HG03575 (cell line): ENCODE data around the gene LUZP2.

Experiments
- ATAC-seq: cut with Tn5 transposase; IDR thresholded peaks from one replicate; pipeline ENCODE4 v1.9.1; 2021; ENCODE audit not compliant: unreplicated experiment, insufficient number of reproducible peaks, low FRiP score; ENCODE audit errors: extremely low read depth

Gene LUZP2

GRCh38 chr11:24687531-24688147 lies 190.8 kb downstream of the LUZP2 start:
- no peak for ATAC-seq

GRCh38 chr11:24688981-24689380 lies 192.1 kb downstream of the LUZP2 start:
- no peak for ATAC-seq

GRCh38 chr11:24697522-24698111 lies 200.8 kb downstream of the LUZP2 start:
- ATAC-seq, result no peak

GRCh38 chr11:24704716-24705115 lies 207.9 kb downstream of the LUZP2 start:
- no peak for ATAC-seq

- ATAC-seq, result no peak
Measured at GRCh38 chr11:24705474-24705873, 208.6 kb downstream of the LUZP2 start.

- ATAC-seq, result no peak
Measured at GRCh38 chr11:24708616-24709015, 211.8 kb downstream of the LUZP2 start.

- ATAC-seq, result no peak
Measured at GRCh38 chr11:24709928-24710565, 213.2 kb downstream of the LUZP2 start.

- no peak for ATAC-seq
Measured at GRCh38 chr11:24714601-24715000, 217.7 kb downstream of the LUZP2 start.

GRCh38 chr11:24716403-24716802 lies 219.6 kb downstream of the LUZP2 start:
- no peak for ATAC-seq

- no peak for ATAC-seq
Measured at GRCh38 chr11:24723231-24723630, 226.4 kb downstream of the LUZP2 start.

GRCh38 chr11:24731554-24731953 lies 234.7 kb downstream of the LUZP2 start:
- ATAC-seq, result no peak

- no peak for ATAC-seq
Measured at GRCh38 chr11:24734742-24735237, 237.9 kb downstream of the LUZP2 start.

- no peak for ATAC-seq
Measured at GRCh38 chr11:24738972-24739371, 242.1 kb downstream of the LUZP2 start.

GRCh38 chr11:24739637-24740036 lies 242.8 kb downstream of the LUZP2 start:
- ATAC-seq, result no peak

GRCh38 chr11:24747275-24748251 lies 250.7 kb downstream of the LUZP2 start:
- ATAC-seq, result no peak

- ATAC-seq, result no peak
Measured at GRCh38 chr11:24748261-24748660, 251.4 kb downstream of the LUZP2 start.

- no peak for ATAC-seq
Measured at GRCh38 chr11:24754406-24754805, 257.6 kb downstream of the LUZP2 start.

- ATAC-seq, result no peak
Measured at GRCh38 chr11:24755260-24755839, 258.5 kb downstream of the LUZP2 start.

- ATAC-seq, result no peak
Measured at GRCh38 chr11:24759742-24760141, 262.9 kb downstream of the LUZP2 start.
